DOHH2 (cell line): ENCODE measurements around the gene CRELD2.

ENCODE experiments used
- H3F3A ChIP-seq: fragments of 200-600 bp; sonication (generic), shearing (Covaris generic); 2 replicates; pipeline ENCODE4 v1.6.0; 2016; ENCODE audit warnings: antibody characterized with exemption, mild to moderate bottlenecking; ENCODE audit not compliant: control insufficient read depth, insufficient read depth
- H3K27ac ChIP-seq: fragments of 200-600 bp; sonication (generic); 2 replicates; pipeline ENCODE4 v1.5.1; 2014; ENCODE audit warnings: low read depth, mild to moderate bottlenecking, low read length, moderate library complexity
- H3K27me3 ChIP-seq: fragments of 200-600 bp; sonication (generic); 2 replicates; pipeline ENCODE4 v1.6.1; 2014; ENCODE audit warnings: mild to moderate bottlenecking, low read length, mixed read lengths; ENCODE audit not compliant: control insufficient read depth
- H3K36me3 ChIP-seq: fragments of 200-600 bp; sonication (generic); 2 replicates; pipeline ENCODE4 v1.6.1; 2014; ENCODE audit warnings: mild to moderate bottlenecking, low read length, moderate library complexity, mixed read lengths; ENCODE audit not compliant: control insufficient read depth
- H3K4me1 ChIP-seq: fragments of 200-600 bp; sonication (generic); 2 replicates; pipeline ENCODE4 v1.6.1; 2014; ENCODE audit warnings: mild to moderate bottlenecking, low read length, mixed read lengths; ENCODE audit not compliant: control insufficient read depth
- H3K4me2 ChIP-seq: fragments of 200-600 bp; sonication (generic); 2 replicates; pipeline ENCODE4 v1.6.0; 2014; ENCODE audit warnings: mild to moderate bottlenecking, low read length, moderate library complexity
- H3K4me3 ChIP-seq: fragments of 200-600 bp; sonication (generic); 2 replicates; pipeline ENCODE4 v1.5.1; 2014; ENCODE audit warnings: mild to moderate bottlenecking, low read length, mixed read lengths
- H3K79me2 ChIP-seq: fragments of 200-600 bp; sonication (generic); 2 replicates; pipeline ENCODE4 v1.6.1; 2014; ENCODE audit warnings: mild to moderate bottlenecking, low read length, mixed read lengths; ENCODE audit not compliant: control insufficient read depth
- H3K9me2 ChIP-seq: fragments of 200-600 bp; sonication (generic); replicated peaks from 2 replicates; pipeline ENCODE4 v1.6.1; 2014; ENCODE audit warnings: mild to moderate bottlenecking, low read length, mixed read lengths; ENCODE audit not compliant: control insufficient read depth
- H3K9me3 ChIP-seq: fragments of 200-600 bp; sonication (generic); 2 replicates; pipeline ENCODE4 v1.6.1; 2014; ENCODE audit warnings: antibody characterized with exemption, low read length, mixed read lengths; ENCODE audit not compliant: control insufficient read depth, insufficient read depth
- H4K20me1 ChIP-seq: fragments of 200-600 bp; sonication (generic); 2 replicates; pipeline ENCODE4 v1.6.0; 2014; ENCODE audit warnings: low read depth, mild to moderate bottlenecking, antibody characterized with exemption, low read length, moderate library complexity; ENCODE audit not compliant: control insufficient read depth, insufficient read depth
- CTCF ChIP-seq: fragments of 200-600 bp; sonication (generic); IDR thresholded peaks from one replicate; pipeline ENCODE4 v1.5.1; 2014; ENCODE audit warnings: antibody characterized with exemption, mild to moderate bottlenecking, low read depth, low read length; ENCODE audit not compliant: poor library complexity, severe bottlenecking
- EZH2phosphoT487 ChIP-seq: fragments of 200-600 bp; sonication (generic); IDR thresholded peaks from 2 replicates; pipeline ENCODE4 v1.6.1; 2017; ENCODE audit warnings: borderline replicate concordance, mild to moderate bottlenecking, antibody characterized with exemption, low read length, moderate library complexity, mixed read lengths

The CRELD2 gene

GRCh38 chr22:49953680-49954344 is 35.4 kb downstream of the CRELD2 start:
- H3K4me1 ChIP-seq = peaks cover 16% of the 10 kb centered on the region

DNA sequence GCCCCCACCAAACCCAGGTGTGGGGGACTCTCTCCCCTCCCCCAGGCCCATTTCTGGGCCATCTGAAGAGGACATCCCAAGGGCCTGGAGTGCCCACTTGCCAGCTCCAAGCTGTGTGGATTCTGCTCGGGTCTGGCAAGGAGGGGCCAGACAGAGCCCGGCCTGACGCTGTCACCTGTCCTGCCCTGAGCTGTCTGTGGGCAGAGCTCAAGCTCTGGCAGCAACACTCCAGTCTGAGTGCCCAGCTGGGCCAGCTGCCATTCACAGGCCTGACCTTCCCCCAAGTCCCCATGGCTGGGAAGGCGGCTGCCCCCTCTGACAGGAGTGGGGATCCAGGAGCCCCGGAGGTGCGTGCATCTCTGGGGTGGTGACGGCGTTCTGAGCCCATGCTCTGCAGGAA is 35.9 kb downstream of the CRELD2 start:
- Histone ChIP-seq H3K27ac (no peak overlapping the region), H3K4me1 (peaks cover 22% of the 10 kb centered on the region), H3K9me3 (no peaks in the 10 kb centered on the region), H3K4me3 (no peak overlapping the region), H3K4me2 (no peak overlapping the region), H3K79me2 (no peaks in the 10 kb centered on the region), H3K27me3 (no peaks in the 10 kb centered on the region), H4K20me1 (no peaks in the 10 kb centered on the region), H3F3A (no peaks in the 10 kb centered on the region), H3K36me3 (no peaks in the 10 kb centered on the region), H3K9me2 (no peaks in the 10 kb centered on the region)
- TF ChIP-seq EZH2phosphoT487 (no peak), CTCF (no peak)

More at GRCh38 chr22:49953680-49954344, 35.4 kb downstream of the CRELD2 start:
- Histone ChIP-seq H3K9me2 (no peaks in the 10 kb centered on the region), H3K27me3 (no peaks in the 10 kb centered on the region), H3K79me2 (no peaks in the 10 kb centered on the region), H3K4me3 (no peak overlapping the region), H3K36me3 (no peaks in the 10 kb centered on the region), H3K4me2 (no peak overlapping the region), H3K9me3 (no peaks in the 10 kb centered on the region), H4K20me1 (no peaks in the 10 kb centered on the region), H3F3A (no peaks in the 10 kb centered on the region), H3K27ac (no peak overlapping the region)
- no peak for TF ChIP-seq CTCF

DNA sequence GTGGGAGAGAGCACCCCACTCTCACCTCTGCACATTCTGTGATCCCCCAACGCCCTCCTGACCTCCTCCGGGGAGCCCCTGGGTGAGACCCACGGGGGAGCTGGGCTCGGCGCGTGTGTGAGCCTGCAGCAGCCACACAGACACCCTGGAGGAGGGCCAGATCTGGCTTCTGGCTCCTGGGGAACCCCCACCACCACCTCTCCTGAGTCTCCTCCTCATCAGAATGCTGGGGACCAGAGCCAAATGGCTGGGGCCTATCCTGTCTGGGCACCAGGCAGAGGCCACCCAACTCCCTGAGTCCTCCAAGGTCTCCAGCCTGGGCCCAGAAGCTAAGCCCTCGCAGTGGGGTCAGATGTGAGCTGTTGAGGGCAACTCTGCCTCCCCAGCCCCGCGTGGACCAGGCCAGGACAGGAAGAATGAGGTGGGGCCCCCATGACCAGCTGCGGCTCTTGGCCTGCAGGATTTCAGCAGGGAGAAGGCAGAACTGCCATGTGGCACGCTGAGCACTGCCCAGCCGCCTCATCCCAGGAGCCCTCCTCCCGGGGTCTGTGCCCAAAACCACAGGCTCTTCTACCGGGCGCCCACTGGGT is 36.7 kb downstream of the CRELD2 start:
- no peaks in the 10 kb centered on the region for H3K36me3 ChIP-seq
- no peaks in the 10 kb centered on the region for H3K9me3 ChIP-seq
- H3K4me1 ChIP-seq = peaks cover 29% of the 10 kb centered on the region
- H4K20me1 ChIP-seq = no peaks in the 10 kb centered on the region
- no peak for TF ChIP-seq CTCF
- TF ChIP-seq EZH2phosphoT487 = no peak
- no peak overlapping the region for H3K4me3 ChIP-seq
- no peaks in the 10 kb centered on the region for H3K27me3 ChIP-seq
- no peak overlapping the region for H3K4me2 ChIP-seq
- H3F3A ChIP-seq = no peaks in the 10 kb centered on the region
- H3K79me2 ChIP-seq = peaks cover 5% of the 10 kb centered on the region
- no peak overlapping the region for H3K27ac ChIP-seq
- no peaks in the 10 kb centered on the region for H3K9me2 ChIP-seq
